HEK293 (cell line): ENCODE results near the gene PIGS.

Experiments
- KLF16 ChIP-seq: fragments of 450-650 bp; formaldehyde crosslinking; IDR thresholded peaks from 2 replicates; pipeline ENCODE4 v1.5.1; 2017; ENCODE audit warnings: missing biosample characterization, missing genetic modification characterization
- OSR2 ChIP-seq: fragments of 450-650 bp; formaldehyde crosslinking; IDR thresholded peaks from 2 replicates; pipeline ENCODE4 v1.5.1; 2016; ENCODE audit warnings: missing biosample characterization, missing genetic modification characterization
- PRDM1 ChIP-seq: fragments of 450-650 bp; formaldehyde crosslinking; IDR thresholded peaks from 2 replicates; pipeline ENCODE4; 2016; ENCODE audit warnings: missing biosample characterization, missing genetic modification characterization
- SP3 ChIP-seq: fragments of 450-650 bp; formaldehyde crosslinking; IDR thresholded peaks from 2 replicates; pipeline ENCODE4 v1.5.1; 2016; ENCODE audit warnings: missing biosample characterization, missing genetic modification characterization
- TCF7L2 ChIP-seq: IDR thresholded peaks from 2 replicates; pipeline ENCODE4 v1.6.1; 2011; ENCODE audit warnings: low read depth, mild to moderate bottlenecking, inconsistent platforms, low read length, moderate library complexity, borderline replicate concordance
- ZNF114 ChIP-seq: fragments of 450-650 bp; formaldehyde crosslinking; IDR thresholded peaks from 2 replicates; pipeline ENCODE4 v1.5.0; 2017; ENCODE audit warnings: missing biosample characterization, missing genetic modification characterization
- ZNF175 ChIP-seq: fragments of 450-650 bp; formaldehyde crosslinking; IDR thresholded peaks from 2 replicates; pipeline ENCODE4 v1.5.1; 2016; ENCODE audit warnings: missing biosample characterization, missing genetic modification characterization
- ZNF404 ChIP-seq: fragments of 450-650 bp; formaldehyde crosslinking; IDR thresholded peaks from 2 replicates; pipeline ENCODE4 v1.5.1; 2017; ENCODE audit warnings: missing biosample characterization, missing genetic modification characterization
- ZNF433 ChIP-seq: fragments of 450-650 bp; formaldehyde crosslinking; IDR thresholded peaks from 2 replicates; pipeline ENCODE4 v1.5.1; 2016; ENCODE audit warnings: missing biosample characterization, missing genetic modification characterization, low read depth
- ZNF48 ChIP-seq: fragments of 450-650 bp; formaldehyde crosslinking; IDR thresholded peaks from 2 replicates; pipeline ENCODE4 v1.5.1; 2016; ENCODE audit warnings: missing biosample characterization, missing genetic modification characterization
- ZNF544 ChIP-seq: fragments of 450-650 bp; formaldehyde crosslinking; IDR thresholded peaks from 2 replicates; pipeline ENCODE4 v1.5.0; 2017; ENCODE audit warnings: missing biosample characterization, missing genetic modification characterization
- ZNF585B ChIP-seq: fragments of 450-650 bp; formaldehyde crosslinking; IDR thresholded peaks from 2 replicates; pipeline ENCODE4 v1.5.1; 2016; ENCODE audit warnings: missing biosample characterization, missing genetic modification characterization
- ZNF670 ChIP-seq: fragments of 450-650 bp; formaldehyde crosslinking; IDR thresholded peaks from 2 replicates; pipeline ENCODE4 v1.5.1; 2016; ENCODE audit warnings: missing biosample characterization, missing genetic modification characterization, low read depth
- ZNF76 ChIP-seq: fragments of 450-650 bp; formaldehyde crosslinking; IDR thresholded peaks from 2 replicates; pipeline ENCODE4; 2016; ENCODE audit warnings: low read depth, missing biosample characterization, missing genetic modification characterization, borderline replicate concordance
- ZNF776 ChIP-seq: fragments of 450-650 bp; formaldehyde crosslinking; IDR thresholded peaks from 2 replicates; pipeline ENCODE4 v1.5.0; 2017; ENCODE audit warnings: missing biosample characterization, missing genetic modification characterization, borderline replicate concordance
- ZSCAN23 ChIP-seq: fragments of 450-650 bp; formaldehyde crosslinking; IDR thresholded peaks from 2 replicates; pipeline ENCODE4 v1.5.1; 2016; ENCODE audit warnings: missing biosample characterization, missing genetic modification characterization
- TF ChIP-seq, protein P1 (sequence below): fragments of 450-650 bp; formaldehyde crosslinking; IDR thresholded peaks from 2 replicates; pipeline ENCODE4 v1.5.1; 2016; ENCODE audit warnings: missing biosample characterization, missing genetic modification characterization
- TF ChIP-seq, protein P2 (sequence below): fragments of 450-650 bp; formaldehyde crosslinking; IDR thresholded peaks from 2 replicates; pipeline ENCODE4 v1.5.1; 2016; ENCODE audit warnings: missing biosample characterization, missing genetic modification characterization
- TF ChIP-seq, protein P3 (sequence below): fragments of 450-650 bp; IDR thresholded peaks from 2 replicates; pipeline ENCODE4 v1.5.1; 2018; ENCODE audit warnings: missing biosample characterization, missing genetic modification characterization
- TF ChIP-seq, protein P4 (sequence below): fragments of 450-650 bp; formaldehyde crosslinking; IDR thresholded peaks from 2 replicates; pipeline ENCODE4 v1.5.1; 2016; ENCODE audit warnings: missing biosample characterization, missing genetic modification characterization
- TF ChIP-seq, protein P5 (sequence below): fragments of 450-650 bp; formaldehyde crosslinking; IDR thresholded peaks from 2 replicates; pipeline ENCODE4 v1.5.1; 2016; ENCODE audit warnings: missing biosample characterization, missing genetic modification characterization, borderline replicate concordance
- TF ChIP-seq, protein P6 (sequence below): fragments of 450-650 bp; formaldehyde crosslinking; IDR thresholded peaks from 2 replicates; pipeline ENCODE4 v1.5.1; 2016; ENCODE audit warnings: missing biosample characterization, missing genetic modification characterization

Gene PIGS

DNA sequence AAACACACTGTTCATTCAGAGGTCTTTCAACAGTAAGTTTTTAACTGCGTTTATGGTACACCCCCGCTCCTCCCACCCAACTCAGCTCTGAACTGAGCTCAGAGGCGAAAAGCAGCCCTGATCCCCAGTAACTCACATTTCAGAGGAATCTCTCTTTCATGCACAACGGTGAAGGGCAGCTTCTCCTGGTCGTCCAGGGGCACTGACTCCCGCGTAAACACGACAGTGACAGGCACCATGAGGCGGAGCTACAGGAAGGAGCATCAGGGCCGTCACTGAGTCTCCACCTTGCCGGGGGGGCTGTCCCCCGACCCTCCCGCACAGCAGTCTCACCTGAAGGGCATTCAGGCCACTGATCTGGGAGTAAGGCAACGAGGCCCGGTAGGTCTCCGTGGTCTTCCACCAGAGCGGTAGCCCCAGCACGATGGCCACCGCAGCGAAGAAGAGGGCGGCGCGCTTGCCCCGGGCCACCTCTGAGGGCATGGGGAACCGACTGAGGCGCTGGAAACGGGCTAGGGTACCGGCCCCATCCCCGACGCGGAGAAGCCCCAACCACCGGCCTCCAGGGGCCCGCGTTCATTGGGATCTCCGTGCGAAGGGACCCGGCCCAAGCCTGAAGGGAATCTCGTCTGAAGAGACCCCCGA lies 486 bp downstream of the PIGS start (continued):
- no peak for TF ChIP-seq ZNF544 (tag by site-specific recombination)
- no peak for TF ChIP-seq ZNF114 (tag by site-specific recombination)
- TF ChIP-seq, protein P1, sequence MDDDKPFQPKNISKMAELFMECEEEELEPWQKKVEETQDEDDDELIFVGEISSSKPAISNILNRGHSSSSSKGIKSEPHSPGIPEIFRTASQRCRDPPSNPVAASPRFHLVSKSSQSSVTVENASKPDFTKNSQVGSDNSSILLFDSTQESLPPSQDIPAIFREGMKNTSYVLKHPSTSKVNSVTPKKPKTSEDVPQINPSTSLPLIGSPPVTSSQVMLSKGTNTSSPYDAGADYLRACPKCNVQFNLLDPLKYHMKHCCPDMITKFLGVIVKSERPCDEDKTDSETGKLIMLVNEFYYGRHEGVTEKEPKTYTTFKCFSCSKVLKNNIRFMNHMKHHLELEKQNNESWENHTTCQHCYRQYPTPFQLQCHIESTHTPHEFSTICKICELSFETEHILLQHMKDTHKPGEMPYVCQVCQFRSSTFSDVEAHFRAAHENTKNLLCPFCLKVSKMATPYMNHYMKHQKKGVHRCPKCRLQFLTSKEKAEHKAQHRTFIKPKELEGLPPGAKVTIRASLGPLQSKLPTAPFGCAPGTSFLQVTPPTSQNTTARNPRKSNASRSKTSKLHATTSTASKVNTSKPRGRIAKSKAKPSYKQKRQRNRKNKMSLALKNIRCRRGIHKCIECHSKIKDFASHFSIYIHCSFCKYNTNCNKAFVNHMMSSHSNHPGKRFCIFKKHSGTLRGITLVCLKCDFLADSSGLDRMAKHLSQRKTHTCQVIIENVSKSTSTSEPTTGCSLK = no peak
- TF ChIP-seq, protein P2, sequence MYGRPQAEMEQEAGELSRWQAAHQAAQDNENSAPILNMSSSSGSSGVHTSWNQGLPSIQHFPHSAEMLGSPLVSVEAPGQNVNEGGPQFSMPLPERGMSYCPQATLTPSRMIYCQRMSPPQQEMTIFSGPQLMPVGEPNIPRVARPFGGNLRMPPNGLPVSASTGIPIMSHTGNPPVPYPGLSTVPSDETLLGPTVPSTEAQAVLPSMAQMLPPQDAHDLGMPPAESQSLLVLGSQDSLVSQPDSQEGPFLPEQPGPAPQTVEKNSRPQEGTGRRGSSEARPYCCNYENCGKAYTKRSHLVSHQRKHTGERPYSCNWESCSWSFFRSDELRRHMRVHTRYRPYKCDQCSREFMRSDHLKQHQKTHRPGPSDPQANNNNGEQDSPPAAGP (tag by site-specific recombination) = peak; percentile 46; the same call in 1 of the 2 replicates
- TF ChIP-seq, protein P3, sequence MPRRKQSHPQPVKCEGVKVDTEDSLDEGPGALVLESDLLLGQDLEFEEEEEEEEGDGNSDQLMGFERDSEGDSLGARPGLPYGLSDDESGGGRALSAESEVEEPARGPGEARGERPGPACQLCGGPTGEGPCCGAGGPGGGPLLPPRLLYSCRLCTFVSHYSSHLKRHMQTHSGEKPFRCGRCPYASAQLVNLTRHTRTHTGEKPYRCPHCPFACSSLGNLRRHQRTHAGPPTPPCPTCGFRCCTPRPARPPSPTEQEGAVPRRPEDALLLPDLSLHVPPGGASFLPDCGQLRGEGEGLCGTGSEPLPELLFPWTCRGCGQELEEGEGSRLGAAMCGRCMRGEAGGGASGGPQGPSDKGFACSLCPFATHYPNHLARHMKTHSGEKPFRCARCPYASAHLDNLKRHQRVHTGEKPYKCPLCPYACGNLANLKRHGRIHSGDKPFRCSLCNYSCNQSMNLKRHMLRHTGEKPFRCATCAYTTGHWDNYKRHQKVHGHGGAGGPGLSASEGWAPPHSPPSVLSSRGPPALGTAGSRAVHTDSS = no peak
- no peak for TF ChIP-seq ZNF404 (tag by site-specific recombination)
- TF ChIP-seq, protein P4, sequence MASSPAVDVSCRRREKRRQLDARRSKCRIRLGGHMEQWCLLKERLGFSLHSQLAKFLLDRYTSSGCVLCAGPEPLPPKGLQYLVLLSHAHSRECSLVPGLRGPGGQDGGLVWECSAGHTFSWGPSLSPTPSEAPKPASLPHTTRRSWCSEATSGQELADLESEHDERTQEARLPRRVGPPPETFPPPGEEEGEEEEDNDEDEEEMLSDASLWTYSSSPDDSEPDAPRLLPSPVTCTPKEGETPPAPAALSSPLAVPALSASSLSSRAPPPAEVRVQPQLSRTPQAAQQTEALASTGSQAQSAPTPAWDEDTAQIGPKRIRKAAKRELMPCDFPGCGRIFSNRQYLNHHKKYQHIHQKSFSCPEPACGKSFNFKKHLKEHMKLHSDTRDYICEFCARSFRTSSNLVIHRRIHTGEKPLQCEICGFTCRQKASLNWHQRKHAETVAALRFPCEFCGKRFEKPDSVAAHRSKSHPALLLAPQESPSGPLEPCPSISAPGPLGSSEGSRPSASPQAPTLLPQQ (tag by site-specific recombination) = no peak
- no peak for TF ChIP-seq ZNF48
- no peak for TF ChIP-seq ZNF433 (tag by site-specific recombination)
- TF ChIP-seq ZNF76 (tag by site-specific recombination) = no peak
- peak; percentile 34; the same call in 1 of the 2 replicates for TF ChIP-seq KLF16 (tag by site-specific recombination)
- TF ChIP-seq, protein P5, sequence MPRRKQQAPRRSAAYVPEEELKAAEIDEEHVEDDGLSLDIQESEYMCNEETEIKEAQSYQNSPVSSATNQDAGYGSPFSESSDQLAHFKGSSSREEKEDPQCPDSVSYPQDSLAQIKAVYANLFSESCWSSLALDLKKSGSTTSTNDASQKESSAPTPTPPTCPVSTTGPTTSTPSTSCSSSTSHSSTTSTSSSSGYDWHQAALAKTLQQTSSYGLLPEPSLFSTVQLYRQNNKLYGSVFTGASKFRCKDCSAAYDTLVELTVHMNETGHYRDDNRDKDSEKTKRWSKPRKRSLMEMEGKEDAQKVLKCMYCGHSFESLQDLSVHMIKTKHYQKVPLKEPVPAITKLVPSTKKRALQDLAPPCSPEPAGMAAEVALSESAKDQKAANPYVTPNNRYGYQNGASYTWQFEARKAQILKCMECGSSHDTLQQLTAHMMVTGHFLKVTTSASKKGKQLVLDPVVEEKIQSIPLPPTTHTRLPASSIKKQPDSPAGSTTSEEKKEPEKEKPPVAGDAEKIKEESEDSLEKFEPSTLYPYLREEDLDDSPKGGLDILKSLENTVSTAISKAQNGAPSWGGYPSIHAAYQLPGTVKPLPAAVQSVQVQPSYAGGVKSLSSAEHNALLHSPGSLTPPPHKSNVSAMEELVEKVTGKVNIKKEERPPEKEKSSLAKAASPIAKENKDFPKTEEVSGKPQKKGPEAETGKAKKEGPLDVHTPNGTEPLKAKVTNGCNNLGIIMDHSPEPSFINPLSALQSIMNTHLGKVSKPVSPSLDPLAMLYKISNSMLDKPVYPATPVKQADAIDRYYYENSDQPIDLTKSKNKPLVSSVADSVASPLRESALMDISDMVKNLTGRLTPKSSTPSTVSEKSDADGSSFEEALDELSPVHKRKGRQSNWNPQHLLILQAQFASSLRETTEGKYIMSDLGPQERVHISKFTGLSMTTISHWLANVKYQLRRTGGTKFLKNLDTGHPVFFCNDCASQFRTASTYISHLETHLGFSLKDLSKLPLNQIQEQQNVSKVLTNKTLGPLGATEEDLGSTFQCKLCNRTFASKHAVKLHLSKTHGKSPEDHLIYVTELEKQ = no peak
- TF ChIP-seq SP3 (tag by site-specific recombination) = no peak; the same call in 1 of the 2 replicates
- TF ChIP-seq PRDM1 (tag by site-specific recombination) = peak; percentile 90
- TF ChIP-seq OSR2 = peak; percentile 65
- no peak for TF ChIP-seq ZNF175 (tag by site-specific recombination)
- no peak for TF ChIP-seq ZNF670 (tag by site-specific recombination)
- TF ChIP-seq TCF7L2 = no peak
- TF ChIP-seq ZNF776 (tag by site-specific recombination) = no peak
- no peak for TF ChIP-seq ZNF585B
- TF ChIP-seq, protein P6, sequence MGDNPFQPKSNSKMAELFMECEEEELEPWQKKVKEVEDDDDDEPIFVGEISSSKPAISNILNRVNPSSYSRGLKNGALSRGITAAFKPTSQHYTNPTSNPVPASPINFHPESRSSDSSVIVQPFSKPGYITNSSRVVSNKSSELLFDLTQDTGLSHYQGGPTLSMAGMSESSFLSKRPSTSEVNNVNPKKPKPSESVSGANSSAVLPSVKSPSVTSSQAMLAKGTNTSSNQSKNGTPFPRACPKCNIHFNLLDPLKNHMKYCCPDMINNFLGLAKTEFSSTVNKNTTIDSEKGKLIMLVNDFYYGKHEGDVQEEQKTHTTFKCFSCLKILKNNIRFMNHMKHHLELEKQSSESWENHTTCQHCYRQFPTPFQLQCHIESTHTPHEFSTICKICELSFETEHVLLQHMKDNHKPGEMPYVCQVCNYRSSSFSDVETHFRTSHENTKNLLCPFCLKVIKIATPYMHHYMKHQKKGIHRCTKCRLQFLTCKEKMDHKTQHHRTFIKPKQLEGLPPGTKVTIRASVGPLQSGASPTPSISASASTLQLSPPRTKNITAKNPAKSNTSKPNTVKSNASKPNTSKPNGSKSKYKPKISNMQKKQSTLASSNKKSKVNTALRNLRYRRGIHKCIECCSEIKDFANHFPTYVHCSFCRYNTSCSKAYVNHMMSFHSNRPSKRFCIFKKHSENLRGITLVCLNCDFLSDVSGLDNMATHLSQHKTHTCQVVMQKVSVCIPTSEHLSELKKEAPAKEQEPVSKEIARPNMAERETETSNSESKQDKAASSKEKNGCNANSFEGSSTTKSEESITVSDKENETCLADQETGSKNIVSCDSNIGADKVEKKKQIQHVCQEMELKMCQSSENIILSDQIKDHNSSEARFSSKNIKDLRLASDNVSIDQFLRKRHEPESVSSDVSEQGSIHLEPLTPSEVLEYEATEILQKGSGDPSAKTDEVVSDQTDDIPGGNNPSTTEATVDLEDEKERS (tag by site-specific recombination) = no peak
- TF ChIP-seq ZSCAN23 = 0 out of 2 replicates have a peak, but pooled peaks have one; percentile 5
